Neuronal stem cell (in vitro differentiated cells): Measurements from ENCODE around the gene NFAM1.
A peak's percentile ranks its signal among the peaks of the same experiment; 100 is the strongest.

Source experiments
- DNase-seq: peaks from one replicate; pipeline ENCODE4 v3.0.0-alpha.2; 2013; ENCODE audit warnings: low spot score
- H2AFZ ChIP-seq: one replicate; pipeline ENCODE4 v1.6.1; 2013; ENCODE audit warnings: mild to moderate bottlenecking, low read length, inconsistent platforms
- H2AK5ac ChIP-seq: 2 replicates; pipeline ENCODE4 v1.6.1; 2013; ENCODE audit warnings: low read depth, mild to moderate bottlenecking, inconsistent platforms, low read length, moderate library complexity, mixed read lengths
- H2BK120ac ChIP-seq: 2 replicates; pipeline ENCODE4 v1.6.1; 2013; ENCODE audit warnings: low read depth, mild to moderate bottlenecking, inconsistent platforms, low read length, moderate library complexity, mixed read lengths
- H2BK12ac ChIP-seq: one replicate; pipeline ENCODE4 v1.6.1; 2013; ENCODE audit warnings: low read length, inconsistent platforms
- H2BK15ac ChIP-seq: 2 replicates; pipeline ENCODE4 v1.6.1; 2013; ENCODE audit warnings: mild to moderate bottlenecking, low read length, inconsistent platforms, mixed read lengths
- H2BK5ac ChIP-seq: one replicate; pipeline ENCODE4 v1.6.1; 2013; ENCODE audit warnings: inconsistent platforms, mild to moderate bottlenecking, low read length, moderate library complexity
- H3K14ac ChIP-seq: one replicate; pipeline ENCODE4 v1.6.1; 2013; ENCODE audit warnings: low read length, inconsistent platforms
- H3K18ac ChIP-seq: 2 replicates; pipeline ENCODE4 v1.6.1; 2013; ENCODE audit warnings: low read length, inconsistent platforms
- H3K23ac ChIP-seq: 2 replicates; pipeline ENCODE4 v1.6.1; 2013; ENCODE audit warnings: low read depth, mild to moderate bottlenecking, mixed read lengths, low read length, inconsistent platforms; ENCODE audit not compliant: poor library complexity
- H3K27ac ChIP-seq: replicated peaks from 3 replicates; pipeline ENCODE4 v1.5.1; 2013; ENCODE audit warnings: low read length, inconsistent platforms
- H3K27me3 ChIP-seq, 3 experiments: 2 replicates each; pipeline ENCODE4 v1.6.1; 2013; ENCODE audit warnings: low read length in 3 of 3, mild to moderate bottlenecking in 2 of 3, inconsistent platforms in 1 of 3, low read depth in 1 of 3, mixed read lengths in 1 of 3, moderate library complexity in 1 of 3; ENCODE audit not compliant: control insufficient read depth in 3 of 3, insufficient read depth in 3 of 3
- H3K36me3 ChIP-seq, 2 donors: replicated peaks in 1 of 2; 2 replicates each; pipeline ENCODE4 v1.6.1; 2013; ENCODE audit warnings: low read length in 2 of 2; ENCODE audit not compliant: control insufficient read depth in 2 of 2, insufficient read depth in 2 of 2
- H3K4ac ChIP-seq: 2 replicates; pipeline ENCODE4 v1.6.1; 2013; ENCODE audit warnings: inconsistent platforms, mild to moderate bottlenecking, low read length, moderate library complexity
- H3K4me1 ChIP-seq, 2 donors: 1 replicate in 1 of 2; 2 replicates in 1 of 2; pipeline ENCODE4 v1.6.1; 2013; ENCODE audit warnings: low read length in 2 of 2, low read depth in 1 of 2; ENCODE audit not compliant: control insufficient read depth in 2 of 2, insufficient read depth in 1 of 2
- H3K4me2 ChIP-seq: one replicate; pipeline ENCODE4 v1.6.1; 2013; ENCODE audit warnings: mild to moderate bottlenecking, low read length, inconsistent platforms; ENCODE audit not compliant: insufficient read depth, poor library complexity, severe bottlenecking
- H3K4me3 ChIP-seq, 2 donors: 2 replicates each; pipeline ENCODE4 v1.5.1; 2013; ENCODE audit warnings: low read length in 2 of 2, mild to moderate bottlenecking in 2 of 2, inconsistent platforms in 1 of 2, moderate library complexity in 1 of 2
- H3K79me1 ChIP-seq: one replicate; pipeline ENCODE4 v1.6.1; 2013; ENCODE audit warnings: low read depth, mild to moderate bottlenecking, inconsistent platforms, low read length, moderate library complexity
- H3K9ac ChIP-seq: one replicate; pipeline ENCODE4 v1.6.1; 2013; ENCODE audit warnings: mild to moderate bottlenecking, low read depth, low read length, inconsistent platforms; ENCODE audit not compliant: poor library complexity
- H3K9me3 ChIP-seq, 2 donors: replicated peaks in 1 of 2; 2 replicates each; pipeline versions ENCODE3 to v1.6.1; 2013; ENCODE audit warnings: low read length in 2 of 2, mild to moderate bottlenecking in 2 of 2, inconsistent platforms in 1 of 2, low read depth in 1 of 2, mixed read lengths in 1 of 2, moderate library complexity in 1 of 2; ENCODE audit not compliant: control insufficient read depth in 2 of 2, insufficient read depth in 1 of 2
- H4K8ac ChIP-seq: one replicate; pipeline ENCODE4 v1.6.1; 2013; ENCODE audit warnings: low read depth, mild to moderate bottlenecking, inconsistent platforms, low read length, moderate library complexity
- H4K91ac ChIP-seq: one replicate; pipeline ENCODE4 v1.6.1; 2013; ENCODE audit warnings: low read length, low read depth, mild to moderate bottlenecking, inconsistent platforms; ENCODE audit not compliant: poor library complexity
- WGBS, 2 donors: extraction: QIAGEN DNeasy Blood & Tissue Kit; methylation state at CpG; one replicate each; pipeline ENCODE4 v1.1.7; 2013; ENCODE audit warnings: missing lambda C conversion rate in 2 of 2, mixed read lengths in 1 of 2; ENCODE audit not compliant: insufficient read length in 2 of 2, insufficient replicate concordance in 1 of 2; ENCODE audit errors: extremely low coverage in 2 of 2; 5-methylcytosine and 5-hydroxymethylcytosine counted together

Gene NFAM1

DNA sequence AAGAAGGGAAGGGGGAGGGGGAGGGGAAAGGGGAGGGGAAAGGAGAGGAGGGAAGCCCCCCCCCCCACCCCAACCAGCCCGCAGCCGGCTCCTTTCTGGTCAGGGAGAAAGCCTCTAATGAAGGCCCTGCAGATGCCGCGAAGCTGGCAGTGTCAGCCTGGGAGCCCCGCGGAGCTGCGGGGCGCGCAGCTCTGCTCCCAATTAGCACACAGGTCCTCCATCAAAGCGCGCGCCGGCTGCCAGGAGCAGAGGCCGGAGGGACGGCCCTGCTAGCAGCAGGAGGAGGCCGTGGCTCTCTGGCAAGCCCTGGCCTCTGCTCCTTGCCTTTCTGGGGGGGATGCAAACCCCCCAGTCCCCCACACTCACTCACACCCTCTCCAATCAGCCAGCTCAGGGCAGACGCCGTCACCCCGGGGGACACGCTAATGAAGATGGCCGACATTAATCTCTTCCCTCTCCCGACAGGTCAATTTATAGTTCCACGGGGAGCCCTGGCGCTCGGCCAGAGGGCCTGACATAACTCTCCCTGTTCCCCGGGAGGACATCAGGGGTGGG, 91.3 kb downstream of the NFAM1 start:
- Histone ChIP-seq H4K8ac (no peak overlapping the region), H3K36me3 (no peaks in the 10 kb centered on the region), H3K9me3 (no peaks in the 10 kb centered on the region), H4K91ac (no peak overlapping the region), H3K79me1 (peaks cover 10% of the 10 kb centered on the region), H3K27me3 (peaks cover 0 to 5% (median 0%) of the 10 kb centered on the region in 3 experiments), H3K4me1 (peaks cover 12 to 25% of the 10 kb centered on the region in 2 donors), H3K18ac (peak overlapping the region; percentile 69), H3K4me3 (peak overlapping the region; percentile 27 to 52), H3K4ac (no peak overlapping the region), H2AFZ (peak overlapping the region; percentile 75), H3K23ac (peak overlapping the region; percentile 38), H3K27ac (no peak overlapping the region), H3K4me2 (peak overlapping the region; percentile 32), H2BK15ac (peak overlapping the region; percentile 19), H2BK12ac (no peak overlapping the region), H3K9ac (peak overlapping the region; percentile 63), H2AK5ac (peak overlapping the region; percentile 90), H2BK120ac (no peak overlapping the region), H2BK5ac (no peak overlapping the region), H3K14ac (no peak overlapping the region)
- DNase-seq = peak; percentile 50
- no CpG with 5 or more reads among the region's 26 CpGs for WGBS, 2 donors

DNA sequence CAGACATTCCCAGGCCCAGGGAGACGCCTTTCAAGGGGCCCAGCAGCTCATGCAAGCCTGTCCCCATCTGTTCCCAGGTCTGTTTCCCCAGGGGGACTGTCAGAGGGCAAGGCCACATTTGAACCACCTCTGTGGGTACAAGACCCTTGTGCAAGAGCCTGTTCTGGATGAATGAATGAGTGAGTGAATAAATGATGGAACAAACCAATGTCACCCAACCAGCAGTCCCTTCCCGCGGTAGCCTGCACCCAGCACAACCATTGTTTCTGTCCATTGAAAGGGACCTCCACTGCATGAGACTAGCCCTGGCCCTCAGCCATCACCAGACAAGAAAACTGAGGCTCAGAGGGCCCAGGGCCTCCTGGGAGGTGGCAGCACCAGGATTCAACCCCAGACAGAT, 92.1 kb downstream of the NFAM1 start:
- H2AK5ac ChIP-seq = peak overlapping the region; percentile 92
- H3K14ac ChIP-seq = no peak overlapping the region
- peak overlapping the region; percentile 23 for H3K23ac ChIP-seq
- no peak overlapping the region for H2BK15ac ChIP-seq
- H3K4me3 ChIP-seq = no peak overlapping the region
- H3K27ac ChIP-seq = no peak overlapping the region
- H2AFZ ChIP-seq = no peak overlapping the region
- peak overlapping the region; percentile 60 for H2BK12ac ChIP-seq
- H3K79me1 ChIP-seq = peaks cover 10% of the 10 kb centered on the region
- peaks cover 0 to 5% (median 0%) of the 10 kb centered on the region in 3 experiments for H3K27me3 ChIP-seq
- H3K4ac ChIP-seq = no peak overlapping the region
- H3K4me2 ChIP-seq = no peak overlapping the region
- peak overlapping the region; percentile 90 for H3K18ac ChIP-seq
- H3K4me1 ChIP-seq = peaks cover 12 to 25% of the 10 kb centered on the region in 2 donors
- no peaks in the 10 kb centered on the region for H3K36me3 ChIP-seq
- H4K91ac ChIP-seq = no peak overlapping the region
- DNase-seq = no peak
- no peak overlapping the region for H2BK5ac ChIP-seq
- no peak overlapping the region for H2BK120ac ChIP-seq
- no peak overlapping the region for H3K9ac ChIP-seq
- H4K8ac ChIP-seq = no peak overlapping the region
- H3K9me3 ChIP-seq = no peaks in the 10 kb centered on the region
- no CpG with 5 or more reads among the region's 3 CpGs for WGBS, 2 donors

DNA sequence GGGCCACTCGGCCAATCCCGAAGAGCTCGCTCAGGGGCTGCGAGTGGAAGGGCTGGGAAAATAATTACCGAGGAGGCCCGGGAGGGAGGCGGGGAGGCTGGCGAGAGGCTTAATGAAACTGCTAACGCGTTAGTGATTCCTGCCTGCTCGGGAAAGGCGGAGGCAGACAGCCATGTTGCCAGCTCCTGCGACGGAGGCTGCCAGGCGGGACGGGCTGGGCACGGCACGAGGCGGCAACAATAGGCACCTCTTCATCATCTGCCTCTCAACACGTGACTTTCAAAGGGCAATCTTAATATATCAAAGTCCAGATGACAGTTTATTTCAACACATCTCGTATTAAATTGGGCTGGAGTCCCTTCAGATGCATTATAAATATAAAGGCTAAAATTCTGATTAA, 93.7 kb downstream of the NFAM1 start:
- H3K9ac ChIP-seq = no peak overlapping the region
- no peak overlapping the region for H2BK5ac ChIP-seq
- H2AK5ac ChIP-seq = no peak overlapping the region
- H3K9me3 ChIP-seq = no peaks in the 10 kb centered on the region
- no peak overlapping the region for H2AFZ ChIP-seq
- H4K91ac ChIP-seq = no peak overlapping the region
- DNase-seq = no peak
- H3K4me1 ChIP-seq = peaks cover 12 to 17% of the 10 kb centered on the region in 2 donors
- no peak overlapping the region for H4K8ac ChIP-seq
- no peak overlapping the region for H3K4me2 ChIP-seq
- no peak overlapping the region for H2BK15ac ChIP-seq
- H3K27me3 ChIP-seq = peaks cover 0 to 5% (median 0%) of the 10 kb centered on the region in 3 experiments
- no CpG with 5 or more reads among the region's 21 CpGs for WGBS, 2 donors
- H3K79me1 ChIP-seq = peaks cover 10% of the 10 kb centered on the region
- no peak overlapping the region for H3K4ac ChIP-seq
- no peak overlapping the region for H3K27ac ChIP-seq
- no peak overlapping the region for H2BK120ac ChIP-seq
- no peak overlapping the region for H3K4me3 ChIP-seq
- no peak overlapping the region for H3K23ac ChIP-seq
- no peaks in the 10 kb centered on the region for H3K36me3 ChIP-seq
- H2BK12ac ChIP-seq = no peak overlapping the region
- no peak overlapping the region for H3K18ac ChIP-seq
- H3K14ac ChIP-seq = no peak overlapping the region

DNA sequence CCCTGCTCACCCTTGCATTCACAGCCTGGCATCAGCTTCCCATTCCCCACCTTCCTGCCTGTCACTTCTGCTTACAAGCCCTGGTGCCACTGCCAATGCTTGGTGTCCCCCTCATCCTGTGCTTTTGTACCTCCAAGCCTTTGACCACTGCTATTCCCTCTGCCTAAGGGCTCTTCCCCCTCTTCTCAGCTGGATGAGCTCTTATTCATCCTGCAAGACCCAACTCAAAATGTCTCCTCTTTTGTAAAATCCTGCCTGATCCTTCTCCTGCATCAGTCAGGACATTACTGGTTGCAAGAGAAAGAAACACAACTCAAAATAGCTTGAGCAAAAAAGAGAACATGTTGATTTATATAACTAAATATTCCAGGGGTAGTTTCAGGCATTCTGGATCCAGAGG, 94.8 kb downstream of the NFAM1 start:
- no peak overlapping the region for H3K27ac ChIP-seq
- no peak overlapping the region for H4K8ac ChIP-seq
- H3K79me1 ChIP-seq = peaks cover 10% of the 10 kb centered on the region
- no peak overlapping the region for H3K4me3 ChIP-seq
- no peak overlapping the region for H2BK12ac ChIP-seq
- H3K9me3 ChIP-seq = no peaks in the 10 kb centered on the region
- H3K4ac ChIP-seq = no peak overlapping the region
- DNase-seq = no peak
- H2BK15ac ChIP-seq = no peak overlapping the region
- H3K36me3 ChIP-seq = no peaks in the 10 kb centered on the region
- peak overlapping the region; percentile 43 for H3K23ac ChIP-seq
- no peak overlapping the region for H3K9ac ChIP-seq
- no peak overlapping the region for H3K4me2 ChIP-seq
- H2AK5ac ChIP-seq = peak overlapping the region; percentile 82
- no peak overlapping the region for H4K91ac ChIP-seq
- no peak overlapping the region for H2AFZ ChIP-seq
- no peak overlapping the region for H3K14ac ChIP-seq
- H3K18ac ChIP-seq = no peak overlapping the region
- peaks cover 0 to 5% (median 0%) of the 10 kb centered on the region in 3 experiments for H3K27me3 ChIP-seq
- no peak overlapping the region for H2BK5ac ChIP-seq
- H3K4me1 ChIP-seq = peaks cover 10 to 12% of the 10 kb centered on the region in 2 donors
- H2BK120ac ChIP-seq = no peak overlapping the region
